ENCODE measurements around the gene RBM47.

The RBM47 gene

GRCh38 chr4:40672528-40673522 is 43.2 kb upstream of the RBM47 start:
- H2BK15ac ChIP-seq (ENCODE audit: low read length), result no peak overlapping the region
- no peak overlapping the region for H4K91ac ChIP-seq (ENCODE audit: low read depth, low read length, poor library complexity)
- no peak overlapping the region for H3K4ac ChIP-seq (ENCODE audit: low read length)
- no peaks in the 10 kb centered on the region for H3K79me1 ChIP-seq (ENCODE audit: low read depth, low read length)
- peak overlapping the region; percentile 39 for H3K18ac ChIP-seq (ENCODE audit: low read length)
- no peaks in the 10 kb centered on the region for H3K9me3 ChIP-seq (replicated peaks in 1 of 2; ENCODE audit: control insufficient read depth in 2 of 2, insufficient read depth in 1 of 2, low read depth in 1 of 2, low read length in 2 of 2)
- H3K9ac ChIP-seq (ENCODE audit: low read depth, low read length, poor library complexity), result no peak overlapping the region
- H3K4me3 ChIP-seq (ENCODE audit: low read length in 2 of 2), result no peak overlapping the region
- H3K23ac ChIP-seq (ENCODE audit: low read depth, low read length, poor library complexity), result no peak overlapping the region
- DNase-seq (ENCODE audit: low spot score), result peak; percentile 79
- peak overlapping the region; percentile 82 for H2AFZ ChIP-seq (ENCODE audit: low read length)
- no peaks in the 10 kb centered on the region for H3K27me3 ChIP-seq (ENCODE audit: control insufficient read depth in 3 of 3, insufficient read depth in 3 of 3, low read depth in 1 of 3, low read length in 3 of 3)
- H3K27ac ChIP-seq (replicated peaks; ENCODE audit: low read length), result peak overlapping the region; percentile 92
- no peak overlapping the region for H4K8ac ChIP-seq (ENCODE audit: low read depth, low read length)
- peak overlapping the region; percentile 28 for H3K4me2 ChIP-seq (ENCODE audit: insufficient read depth, low read length, poor library complexity, severe bottlenecking)
- WGBS, 2 donors (ENCODE audit: extremely low coverage in 2 of 2, insufficient read length in 2 of 2, insufficient replicate concordance in 1 of 2), result no CpG with 5 or more reads among the region's 15 CpGs
- H2AK5ac ChIP-seq (ENCODE audit: low read depth, low read length), result no peak overlapping the region
- peak overlapping the region; percentile 83 for H2BK5ac ChIP-seq (ENCODE audit: low read length)
- H3K4me1 ChIP-seq (ENCODE audit: control insufficient read depth in 2 of 2, insufficient read depth in 1 of 2, low read depth in 1 of 2, low read length in 2 of 2), result peaks cover 0 to 9% of the 10 kb centered on the region in 2 donors
- H2BK12ac ChIP-seq (ENCODE audit: low read length), result no peak overlapping the region
- H2BK120ac ChIP-seq (ENCODE audit: low read depth, low read length), result no peak overlapping the region
- no peak overlapping the region for H3K14ac ChIP-seq (ENCODE audit: low read length)
- H3K36me3 ChIP-seq (replicated peaks in 1 of 2; ENCODE audit: control insufficient read depth in 2 of 2, insufficient read depth in 2 of 2, low read length in 2 of 2), result no peaks in the 10 kb centered on the region

DNA sequence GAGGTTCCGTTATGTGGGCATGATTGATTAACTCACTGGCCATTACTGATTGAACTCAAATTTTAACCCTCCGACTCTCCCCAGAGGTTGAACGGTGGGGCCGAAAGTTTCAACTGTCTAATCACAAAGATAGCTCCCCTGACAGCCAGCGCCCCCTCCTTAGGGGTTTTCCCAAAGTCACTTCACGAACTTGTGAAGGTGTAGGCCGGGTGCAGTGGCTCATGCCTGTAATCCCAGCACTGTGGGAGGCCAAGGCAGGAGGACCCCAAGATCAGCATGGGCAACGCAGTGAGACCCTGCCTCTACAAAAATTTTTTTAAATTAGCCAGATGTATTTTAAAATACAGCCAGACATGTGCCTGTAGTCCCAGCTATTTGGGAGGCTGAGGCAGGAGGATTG is 39.8 kb upstream of the RBM47 start:
- no peaks in the 10 kb centered on the region for H3K27me3 ChIP-seq (ENCODE audit: control insufficient read depth in 3 of 3, insufficient read depth in 3 of 3, low read depth in 1 of 3, low read length in 3 of 3)
- no peak overlapping the region for H2AK5ac ChIP-seq (ENCODE audit: low read depth, low read length)
- peaks cover 0 to 9% of the 10 kb centered on the region in 2 donors for H3K4me1 ChIP-seq (ENCODE audit: control insufficient read depth in 2 of 2, insufficient read depth in 1 of 2, low read depth in 1 of 2, low read length in 2 of 2)
- no peak overlapping the region for H3K9ac ChIP-seq (ENCODE audit: low read depth, low read length, poor library complexity)
- H2BK15ac ChIP-seq (ENCODE audit: low read length), result no peak overlapping the region
- no peak overlapping the region for H3K4ac ChIP-seq (ENCODE audit: low read length)
- no peak overlapping the region for H3K18ac ChIP-seq (ENCODE audit: low read length)
- WGBS, 2 donors (ENCODE audit: extremely low coverage in 2 of 2, insufficient read length in 2 of 2, insufficient replicate concordance in 1 of 2), result no CpG with 5 or more reads among the region's 8 CpGs
- peak overlapping the region; percentile 16 for H2BK120ac ChIP-seq (ENCODE audit: low read depth, low read length)
- H3K4me3 ChIP-seq (ENCODE audit: low read length in 2 of 2), result no peak overlapping the region
- no peak overlapping the region for H3K14ac ChIP-seq (ENCODE audit: low read length)
- no peaks in the 10 kb centered on the region for H3K79me1 ChIP-seq (ENCODE audit: low read depth, low read length)
- DNase-seq (ENCODE audit: low spot score), result no peak
- H3K9me3 ChIP-seq (replicated peaks in 1 of 2; ENCODE audit: control insufficient read depth in 2 of 2, insufficient read depth in 1 of 2, low read depth in 1 of 2, low read length in 2 of 2), result no peaks in the 10 kb centered on the region
- no peak overlapping the region for H3K4me2 ChIP-seq (ENCODE audit: insufficient read depth, low read length, poor library complexity, severe bottlenecking)
- no peak overlapping the region for H4K8ac ChIP-seq (ENCODE audit: low read depth, low read length)
- no peak overlapping the region for H2BK5ac ChIP-seq (ENCODE audit: low read length)
- H4K91ac ChIP-seq (ENCODE audit: low read depth, low read length, poor library complexity), result no peak overlapping the region
- H3K23ac ChIP-seq (ENCODE audit: low read depth, low read length, poor library complexity), result no peak overlapping the region
- H3K27ac ChIP-seq (replicated peaks; ENCODE audit: low read length), result no peak overlapping the region
- no peaks in the 10 kb centered on the region for H3K36me3 ChIP-seq (replicated peaks in 1 of 2; ENCODE audit: control insufficient read depth in 2 of 2, insufficient read depth in 2 of 2, low read length in 2 of 2)
- no peak overlapping the region for H2AFZ ChIP-seq (ENCODE audit: low read length)
- H2BK12ac ChIP-seq (ENCODE audit: low read length), result no peak overlapping the region

DNA sequence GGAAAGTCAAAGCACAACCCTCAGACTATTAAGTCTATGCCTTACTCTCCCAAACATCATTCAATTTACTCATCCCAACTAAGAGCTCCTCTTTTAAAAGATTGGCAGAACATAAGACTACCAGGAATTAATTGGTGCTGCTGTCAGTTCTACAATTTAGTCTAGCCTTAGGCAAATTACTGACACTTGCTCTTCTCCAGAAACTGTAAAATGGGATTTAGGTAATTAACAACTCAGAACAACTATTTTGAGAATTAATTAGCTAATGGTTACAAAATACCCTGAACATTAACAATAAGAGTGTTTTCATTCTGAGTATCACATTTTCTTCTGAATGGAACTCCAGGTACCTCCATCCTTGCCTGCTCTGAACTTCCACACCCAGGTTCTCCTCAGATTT is 36.2 kb upstream of the RBM47 start:
- no peak overlapping the region for H2AFZ ChIP-seq (ENCODE audit: low read length)
- no peak overlapping the region for H2BK12ac ChIP-seq (ENCODE audit: low read length)
- DNase-seq (ENCODE audit: low spot score), result no peak
- no peak overlapping the region for H2BK5ac ChIP-seq (ENCODE audit: low read length)
- no peak overlapping the region for H2AK5ac ChIP-seq (ENCODE audit: low read depth, low read length)
- H3K4me1 ChIP-seq (ENCODE audit: control insufficient read depth in 2 of 2, insufficient read depth in 1 of 2, low read depth in 1 of 2, low read length in 2 of 2), result peaks cover 0 to 4% of the 10 kb centered on the region in 2 donors
- no peak overlapping the region for H3K4me2 ChIP-seq (ENCODE audit: insufficient read depth, low read length, poor library complexity, severe bottlenecking)
- H3K4ac ChIP-seq (ENCODE audit: low read length), result no peak overlapping the region
- H3K27ac ChIP-seq (replicated peaks; ENCODE audit: low read length), result no peak overlapping the region
- no peak overlapping the region for H3K18ac ChIP-seq (ENCODE audit: low read length)
- H3K4me3 ChIP-seq (ENCODE audit: low read length in 2 of 2), result no peak overlapping the region
- H3K36me3 ChIP-seq (replicated peaks in 1 of 2; ENCODE audit: control insufficient read depth in 2 of 2, insufficient read depth in 2 of 2, low read length in 2 of 2), result no peaks in the 10 kb centered on the region
- no peak overlapping the region for H2BK15ac ChIP-seq (ENCODE audit: low read length)
- H4K91ac ChIP-seq (ENCODE audit: low read depth, low read length, poor library complexity), result no peak overlapping the region
- H2BK120ac ChIP-seq (ENCODE audit: low read depth, low read length), result no peak overlapping the region
- H3K27me3 ChIP-seq (ENCODE audit: control insufficient read depth in 3 of 3, insufficient read depth in 3 of 3, low read depth in 1 of 3, low read length in 3 of 3), result no peaks in the 10 kb centered on the region
- no peak overlapping the region for H3K23ac ChIP-seq (ENCODE audit: low read depth, low read length, poor library complexity)
- H3K79me1 ChIP-seq (ENCODE audit: low read depth, low read length), result no peaks in the 10 kb centered on the region
- H4K8ac ChIP-seq (ENCODE audit: low read depth, low read length), result no peak overlapping the region
- no peaks in the 10 kb centered on the region for H3K9me3 ChIP-seq (replicated peaks in 1 of 2; ENCODE audit: control insufficient read depth in 2 of 2, insufficient read depth in 1 of 2, low read depth in 1 of 2, low read length in 2 of 2)
- H3K14ac ChIP-seq (ENCODE audit: low read length), result no peak overlapping the region
- no peak overlapping the region for H3K9ac ChIP-seq (ENCODE audit: low read depth, low read length, poor library complexity)

DNA sequence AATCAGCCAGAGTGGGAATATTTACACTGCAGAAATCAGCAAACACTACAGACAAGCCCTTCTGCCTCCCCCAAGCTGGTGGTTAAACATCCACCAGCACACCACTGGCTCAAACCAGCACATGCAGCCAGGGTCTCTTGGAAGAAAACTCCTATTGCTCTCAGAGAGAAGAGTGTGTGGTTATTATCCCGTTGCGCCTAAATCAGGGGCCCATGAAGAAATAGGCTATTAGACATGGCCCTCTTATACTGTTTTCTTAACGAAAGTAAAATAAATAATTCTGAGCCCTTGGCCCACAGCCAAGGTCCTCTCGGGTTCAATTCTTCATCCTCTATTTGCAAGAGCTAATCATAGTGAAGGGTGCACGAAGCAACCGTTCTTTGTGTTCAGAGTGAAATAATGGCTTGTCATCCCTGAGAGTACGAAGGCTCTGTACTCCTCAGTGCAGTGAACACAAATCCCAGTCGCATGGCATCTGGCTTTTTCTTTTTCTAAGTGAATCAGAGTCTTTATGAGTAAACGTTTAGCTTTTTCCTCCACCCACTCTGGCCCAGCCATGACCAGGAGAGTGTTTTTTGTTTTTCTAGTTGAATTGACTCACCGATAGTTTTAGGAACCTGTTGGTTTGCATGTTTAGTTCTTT is 33.4 kb upstream of the RBM47 start:
- peaks cover 0 to 4% of the 10 kb centered on the region in 2 donors for H3K4me1 ChIP-seq (ENCODE audit: control insufficient read depth in 2 of 2, insufficient read depth in 1 of 2, low read depth in 1 of 2, low read length in 2 of 2)
- H3K4me3 ChIP-seq (ENCODE audit: low read length in 2 of 2), result no peak overlapping the region
- H2BK5ac ChIP-seq (ENCODE audit: low read length), result no peak overlapping the region
- H4K91ac ChIP-seq (ENCODE audit: low read depth, low read length, poor library complexity), result no peak overlapping the region
- H3K18ac ChIP-seq (ENCODE audit: low read length), result peak overlapping the region; percentile 33
- peak overlapping the region; percentile 64 for H2AFZ ChIP-seq (ENCODE audit: low read length)
- H2BK15ac ChIP-seq (ENCODE audit: low read length), result no peak overlapping the region
- H3K9me3 ChIP-seq (replicated peaks in 1 of 2; ENCODE audit: control insufficient read depth in 2 of 2, insufficient read depth in 1 of 2, low read depth in 1 of 2, low read length in 2 of 2), result no peaks in the 10 kb centered on the region
- no peak overlapping the region for H3K27ac ChIP-seq (replicated peaks; ENCODE audit: low read length)
- no peak overlapping the region for H3K23ac ChIP-seq (ENCODE audit: low read depth, low read length, poor library complexity)
- no peaks in the 10 kb centered on the region for H3K79me1 ChIP-seq (ENCODE audit: low read depth, low read length)
- H4K8ac ChIP-seq (ENCODE audit: low read depth, low read length), result peak overlapping the region; percentile 56
- WGBS, 2 donors (ENCODE audit: extremely low coverage in 2 of 2, insufficient read length in 2 of 2, insufficient replicate concordance in 1 of 2), result no CpG with 5 or more reads among the region's 10 CpGs
- H3K4me2 ChIP-seq (ENCODE audit: insufficient read depth, low read length, poor library complexity, severe bottlenecking), result no peak overlapping the region
- H3K27me3 ChIP-seq (ENCODE audit: control insufficient read depth in 3 of 3, insufficient read depth in 3 of 3, low read depth in 1 of 3, low read length in 3 of 3), result no peaks in the 10 kb centered on the region
- no peak overlapping the region for H3K4ac ChIP-seq (ENCODE audit: low read length)
- DNase-seq (ENCODE audit: low spot score), result no peak
- H3K9ac ChIP-seq (ENCODE audit: low read depth, low read length, poor library complexity), result no peak overlapping the region
- no peak overlapping the region for H3K14ac ChIP-seq (ENCODE audit: low read length)
- H3K36me3 ChIP-seq (replicated peaks in 1 of 2; ENCODE audit: control insufficient read depth in 2 of 2, insufficient read depth in 2 of 2, low read length in 2 of 2), result no peaks in the 10 kb centered on the region
- no peak overlapping the region for H2BK120ac ChIP-seq (ENCODE audit: low read depth, low read length)
- no peak overlapping the region for H2AK5ac ChIP-seq (ENCODE audit: low read depth, low read length)
- no peak overlapping the region for H2BK12ac ChIP-seq (ENCODE audit: low read length)

Measured in neuronal stem cell (in vitro differentiated cells).